MM.1S (cell line): ENCODE results near the gene HLA-DMB.

Experiments
- DNase-seq: peaks from one replicate; pipeline ENCODE4 v3.0.0-alpha.2; 2015
- H2AFZ ChIP-seq: fragments of 300-600 bp; sonication (generic); 2 replicates; pipeline ENCODE4 v1.6.0; 2016; ENCODE audit warnings: antibody characterized with exemption, low read length
- H3F3A ChIP-seq: fragments of 300-600 bp; sonication (generic); 2 replicates; pipeline ENCODE4 v1.6.1; 2016; ENCODE audit warnings: mild to moderate bottlenecking, antibody characterized with exemption, low read length, moderate library complexity, mixed read lengths; ENCODE audit not compliant: insufficient read depth
- H3K27ac ChIP-seq: fragments of 300-600 bp; sonication (generic); 2 replicates; pipeline ENCODE4 v1.5.1; 2016; ENCODE audit warnings: mild to moderate bottlenecking, low read length
- H3K27me3 ChIP-seq: fragments of 300-600 bp; sonication (generic); replicated peaks from 2 replicates; pipeline ENCODE4 v1.6.0; 2016; ENCODE audit warnings: low read length; ENCODE audit not compliant: insufficient read depth
- H3K36me3 ChIP-seq: fragments of 300-600 bp; sonication (generic); replicated peaks from 2 replicates; pipeline ENCODE4 v1.6.1; 2016; ENCODE audit warnings: mild to moderate bottlenecking, low read length, mixed read lengths; ENCODE audit not compliant: insufficient read depth
- H3K4me1 ChIP-seq: fragments of 300-600 bp; sonication (generic); 2 replicates; pipeline ENCODE4 v1.6.1; 2016; ENCODE audit warnings: low read length, mixed read lengths
- H3K4me2 ChIP-seq: fragments of 300-600 bp; sonication (generic); 2 replicates; pipeline ENCODE4 v1.6.0; 2016; ENCODE audit warnings: low read depth, low read length
- H3K4me3 ChIP-seq: fragments of 300-600 bp; sonication (generic); 2 replicates; pipeline ENCODE4 v1.5.1; 2016; ENCODE audit warnings: low read length, mixed read lengths
- H3K79me2 ChIP-seq: fragments of 300-600 bp; sonication (generic); 2 replicates; pipeline ENCODE4 v1.6.1; 2016; ENCODE audit warnings: mixed run types, low read length, mixed read lengths
- H3K9ac ChIP-seq: fragments of 300-600 bp; sonication (generic); 2 replicates; pipeline ENCODE4 v1.6.1; 2016; ENCODE audit warnings: low read length, mixed read lengths
- H3K9me2 ChIP-seq: fragments of 300-600 bp; sonication (generic); replicated peaks from 2 replicates; pipeline ENCODE4 v1.6.1; 2016; ENCODE audit warnings: mild to moderate bottlenecking, low read length, mixed read lengths; ENCODE audit not compliant: insufficient read depth
- H3K9me3 ChIP-seq: fragments of 300-600 bp; sonication (generic); replicated peaks from 2 replicates; pipeline ENCODE4 v1.6.1; 2016; ENCODE audit warnings: mild to moderate bottlenecking, low read length, mixed read lengths; ENCODE audit not compliant: insufficient read depth
- H4K20me1 ChIP-seq: fragments of 300-600 bp; sonication (generic); 2 replicates; pipeline ENCODE4 v1.6.1; 2016; ENCODE audit warnings: mild to moderate bottlenecking, low read length, moderate library complexity, mixed read lengths; ENCODE audit not compliant: insufficient read depth
- CTCF ChIP-seq: fragments of 300-600 bp; sonication (generic); IDR thresholded peaks from 2 replicates; pipeline ENCODE4 v1.5.1; 2016; ENCODE audit warnings: antibody characterized with exemption, low read length, mixed read lengths
- EZH2 ChIP-seq: fragments of 300-600 bp; sonication (generic); optimal IDR thresholded peaks from 2 replicates; pipeline ENCODE3; 2017; ENCODE audit warnings: low read depth, mild to moderate bottlenecking, antibody characterized with exemption, low read length, mixed read lengths
- EZH2phosphoT487 ChIP-seq: fragments of 300-600 bp; sonication (generic); IDR thresholded peaks from 2 replicates; pipeline ENCODE4 v1.6.1; 2018; ENCODE audit warnings: antibody characterized with exemption, low read length

HLA-DMB gene

GRCh38 chr6:32971242-32971580 is 30.4 kb upstream of the HLA-DMB start:
- H3K9me2 ChIP-seq: no peaks in the 10 kb centered on the region
- peaks cover 41% of the 10 kb centered on the region for H4K20me1 ChIP-seq
- H3K79me2 ChIP-seq: peaks cover 77% of the 10 kb centered on the region
- peak overlapping the region; percentile 97 for H3K9ac ChIP-seq
- peaks cover 33% of the 10 kb centered on the region for H3K36me3 ChIP-seq
- peak overlapping the region; percentile 79 for H3K4me3 ChIP-seq
- peak overlapping the region; percentile 100 for H3K27ac ChIP-seq
- peaks cover 27% of the 10 kb centered on the region for H3K4me1 ChIP-seq
- H2AFZ ChIP-seq: no peak overlapping the region
- peaks cover 80% of the 10 kb centered on the region for H3F3A ChIP-seq
- H3K27me3 ChIP-seq: no peaks in the 10 kb centered on the region
- no peak for TF ChIP-seq EZH2
- no peak for TF ChIP-seq EZH2phosphoT487
- TF ChIP-seq CTCF: no peak
- peak overlapping the region; percentile 87 for H3K4me2 ChIP-seq
- no peaks in the 10 kb centered on the region for H3K9me3 ChIP-seq
- no peak for DNase-seq

- H3K9me3 ChIP-seq: no peaks in the 10 kb centered on the region
- no peak overlapping the region for H2AFZ ChIP-seq
- H3K4me2 ChIP-seq: peak overlapping the region; percentile 87
- DNase-seq: peak; percentile 86
- H3K9me2 ChIP-seq: no peaks in the 10 kb centered on the region
- peak overlapping the region; percentile 79 for H3K4me3 ChIP-seq
- peaks cover 35% of the 10 kb centered on the region for H4K20me1 ChIP-seq
- TF ChIP-seq CTCF: no peak
- no peak for TF ChIP-seq EZH2
- no peak for TF ChIP-seq EZH2phosphoT487
- peak overlapping the region; percentile 97 for H3K9ac ChIP-seq
- no peaks in the 10 kb centered on the region for H3K27me3 ChIP-seq
- peaks cover 74% of the 10 kb centered on the region for H3F3A ChIP-seq
- peaks cover 22% of the 10 kb centered on the region for H3K4me1 ChIP-seq
- peaks cover 27% of the 10 kb centered on the region for H3K36me3 ChIP-seq
- peak overlapping the region; percentile 100 for H3K27ac ChIP-seq
- peaks cover 71% of the 10 kb centered on the region for H3K79me2 ChIP-seq
These were observed 29.8 kb upstream of the HLA-DMB start for GRCh38 chr6:32970413-32971241.

GRCh38 chr6:32969685-32970412 is 29.0 kb upstream of the HLA-DMB start:
- H3F3A ChIP-seq: peaks cover 66% of the 10 kb centered on the region
- H3K4me3 ChIP-seq: peak overlapping the region; percentile 79
- H3K27ac ChIP-seq: peak overlapping the region; percentile 100
- H3K9me2 ChIP-seq: no peaks in the 10 kb centered on the region
- peak; percentile 72 for DNase-seq
- H4K20me1 ChIP-seq: peaks cover 27% of the 10 kb centered on the region
- H3K9ac ChIP-seq: peak overlapping the region; percentile 97
- H3K4me2 ChIP-seq: peak overlapping the region; percentile 82
- H3K36me3 ChIP-seq: peaks cover 20% of the 10 kb centered on the region
- peaks cover 15% of the 10 kb centered on the region for H3K4me1 ChIP-seq
- H3K9me3 ChIP-seq: no peaks in the 10 kb centered on the region
- H2AFZ ChIP-seq: no peak overlapping the region
- H3K79me2 ChIP-seq: peaks cover 63% of the 10 kb centered on the region
- TF ChIP-seq EZH2 (no peak), CTCF (peak; percentile 24)
- H3K27me3 ChIP-seq: no peaks in the 10 kb centered on the region
